Measurements from ENCODE around the gene XRCC3. TPM values are rescaled to one million over a fixed set of nuclear protein-coding genes. Genes with fewer than 3 reads are reported as not detected.

Gene XRCC3
- polyA plus RNA-seq, 6 donors from 2014 or later = 2.9 to 7.5 (median 5.7) TPM

GRCh38 chr14:103728141-103728540 lies 12.9 kb upstream of the XRCC3 start:
- Mint-ChIP-seq H3K4me1 (peaks cover 0 to 4% (median 0%) of the 10 kb centered on the region in 3 donors), H3K36me3 (peaks cover 0 to 7% of the 10 kb centered on the region in 2 donors)

GRCh38 chr14:103727313-103727980 lies 12.2 kb upstream of the XRCC3 start:
- no peak overlapping the region for H3K4me3 Mint-ChIP-seq

More at GRCh38 chr14:103728141-103728540, 12.9 kb upstream of the XRCC3 start:
- ATAC-seq (ENCODE audit: low read depth in 2 of 2) = no peak
- Mint-ChIP-seq H3K27ac (no peak overlapping the region), H3K9me3 (no peaks in the 10 kb centered on the region), H3K4me3 (no peak overlapping the region), H3K27me3 (no peaks in the 10 kb centered on the region)
- DNase-seq = no peak

GRCh38 chr14:103726474-103726873 lies 11.2 kb upstream of the XRCC3 start:
- peak overlapping the region in 1 of 6 donors; percentile 60 for H3K27ac Mint-ChIP-seq
- no peaks in the 10 kb centered on the region for H3K9me3 Mint-ChIP-seq
- ATAC-seq (ENCODE audit: low read depth in 2 of 2) (no peak), DNase-seq (no peak)
- H3K36me3 Mint-ChIP-seq = peaks cover 0 to 7% of the 10 kb centered on the region in 2 donors
- no peaks in the 10 kb centered on the region for H3K27me3 Mint-ChIP-seq
- H3K4me1 Mint-ChIP-seq = peaks cover 0 to under 1% (median 0%) of the 10 kb centered on the region in 3 donors
- peak overlapping the region in 1 of 8 donors; percentile 42 for H3K4me3 Mint-ChIP-seq

More at GRCh38 chr14:103727313-103727980, 12.2 kb upstream of the XRCC3 start:
- no peak for ATAC-seq (ENCODE audit: low read depth in 2 of 2)
- Mint-ChIP-seq H3K4me1 (no peaks in the 10 kb centered on the region), H3K27ac (no peak overlapping the region), H3K9me3 (no peaks in the 10 kb centered on the region), H3K36me3 (peaks cover 0 to 7% of the 10 kb centered on the region in 2 donors), H3K27me3 (no peaks in the 10 kb centered on the region)
- no peak for DNase-seq

- peaks cover 0 to 7% of the 10 kb centered on the region in 2 donors for H3K36me3 Mint-ChIP-seq
- H3K4me3 Mint-ChIP-seq = no peak overlapping the region
- peak overlapping the region in 1 of 6 donors; percentile 60 for H3K27ac Mint-ChIP-seq
- no peaks in the 10 kb centered on the region for H3K9me3 Mint-ChIP-seq
- no peak for ATAC-seq (ENCODE audit: low read depth in 2 of 2)
- no peak for DNase-seq
- H3K4me1 Mint-ChIP-seq = peaks cover 0 to 5% (median 0%) of the 10 kb centered on the region in 3 donors
- H3K27me3 Mint-ChIP-seq = no peaks in the 10 kb centered on the region
Measured at GRCh38 chr14:103725739-103726395, 10.6 kb upstream of the XRCC3 start.

- Mint-ChIP-seq H3K27ac (no peak overlapping the region), H3K4me1 (peaks cover 0 to 10% (median 0%) of the 10 kb centered on the region in 3 donors), H3K36me3 (peaks cover 0 to 7% of the 10 kb centered on the region in 2 donors), H3K27me3 (no peaks in the 10 kb centered on the region), H3K9me3 (no peaks in the 10 kb centered on the region), H3K4me3 (no peak overlapping the region)
- ATAC-seq (ENCODE audit: low read depth in 2 of 2) (no peak), DNase-seq (no peak)
Measured at GRCh38 chr14:103725001-103725682, 9.9 kb upstream of the XRCC3 start.

- no peak for ATAC-seq (ENCODE audit: low read depth in 2 of 2)
- no peak overlapping the region for H3K27ac Mint-ChIP-seq
- no peak overlapping the region for H3K4me3 Mint-ChIP-seq
- H3K36me3 Mint-ChIP-seq = no peaks in the 10 kb centered on the region
- peaks cover 0 to 20% (median 0%) of the 10 kb centered on the region in 3 donors for H3K4me1 Mint-ChIP-seq
- no peaks in the 10 kb centered on the region for H3K27me3 Mint-ChIP-seq
- no peaks in the 10 kb centered on the region for H3K9me3 Mint-ChIP-seq
- DNase-seq = no peak
Measured at GRCh38 chr14:103724116-103724515, 8.9 kb upstream of the XRCC3 start.

GRCh38 chr14:103723748-103724081 lies 8.5 kb upstream of the XRCC3 start:
- H3K9me3 Mint-ChIP-seq = no peaks in the 10 kb centered on the region
- no peaks in the 10 kb centered on the region for H3K27me3 Mint-ChIP-seq
- ATAC-seq (ENCODE audit: low read depth in 2 of 2) (no peak), DNase-seq (no peak)
- H3K27ac Mint-ChIP-seq = no peak overlapping the region
- no peak overlapping the region for H3K4me3 Mint-ChIP-seq
- no peaks in the 10 kb centered on the region for H3K36me3 Mint-ChIP-seq
- H3K4me1 Mint-ChIP-seq = peaks cover 1 to 24% (median 2%) of the 10 kb centered on the region in 3 donors

GRCh38 chr14:103721334-103722120 lies 6.3 kb upstream of the XRCC3 start:
- H3K36me3 Mint-ChIP-seq = no peaks in the 10 kb centered on the region
- DNase-seq (no peak), ATAC-seq (ENCODE audit: low read depth in 2 of 2) (no peak)
- no peaks in the 10 kb centered on the region for H3K27me3 Mint-ChIP-seq
- H3K4me1 Mint-ChIP-seq = peaks cover 15 to 39% (median 23%) of the 10 kb centered on the region in 3 donors
- H3K9me3 Mint-ChIP-seq = no peaks in the 10 kb centered on the region
- peak overlapping the region in 1 of 8 donors; percentile 37 for H3K4me3 Mint-ChIP-seq
- H3K27ac Mint-ChIP-seq = no peak overlapping the region

- H3K9me3 Mint-ChIP-seq = no peaks in the 10 kb centered on the region
- peaks cover 20 to 46% (median 26%) of the 10 kb centered on the region in 3 donors for H3K4me1 Mint-ChIP-seq
- DNase-seq = no peak
- no peaks in the 10 kb centered on the region for H3K27me3 Mint-ChIP-seq
- no peak overlapping the region for H3K27ac Mint-ChIP-seq
- H3K4me3 Mint-ChIP-seq = peak overlapping the region in 2 of 8 donors; percentile 32 to 86
- ATAC-seq (ENCODE audit: low read depth in 2 of 2) = no peak
- H3K36me3 Mint-ChIP-seq = no peaks in the 10 kb centered on the region
Measured at GRCh38 chr14:103719751-103720150, 4.5 kb upstream of the XRCC3 start.

GRCh38 chr14:103718572-103718971 lies 3.3 kb upstream of the XRCC3 start:
- H3K36me3 Mint-ChIP-seq = no peaks in the 10 kb centered on the region
- peaks cover 24 to 46% (median 35%) of the 10 kb centered on the region in 3 donors for H3K4me1 Mint-ChIP-seq
- H3K27me3 Mint-ChIP-seq = no peaks in the 10 kb centered on the region
- no peaks in the 10 kb centered on the region for H3K9me3 Mint-ChIP-seq
- DNase-seq (no peak), ATAC-seq (ENCODE audit: low read depth in 2 of 2) (no peak)
- peak overlapping the region in 1 of 6 donors; percentile 78 for H3K27ac Mint-ChIP-seq
- peak overlapping the region in 2 of 8 donors; percentile 20 to 86 for H3K4me3 Mint-ChIP-seq

- Mint-ChIP-seq H3K9me3 (no peaks in the 10 kb centered on the region), H3K4me3 (peak overlapping the region; percentile 70 to 97 (median 86)), H3K36me3 (no peaks in the 10 kb centered on the region), H3K27me3 (no peaks in the 10 kb centered on the region), H3K27ac (peak overlapping the region in 3 of 6 donors; percentile 16 to 76 (median 52)), H3K4me1 (peaks cover 24 to 54% (median 36%) of the 10 kb centered on the region in 3 donors)
- DNase-seq = no peak
- no peak for ATAC-seq (ENCODE audit: low read depth in 2 of 2)
Measured at GRCh38 chr14:103716899-103717411, 1.7 kb upstream of the XRCC3 start.

GRCh38 chr14:103716091-103716801 lies 995 bp upstream of the XRCC3 start:
- H3K36me3 Mint-ChIP-seq = no peaks in the 10 kb centered on the region
- H3K9me3 Mint-ChIP-seq = no peaks in the 10 kb centered on the region
- H3K27me3 Mint-ChIP-seq = no peaks in the 10 kb centered on the region
- peak overlapping the region in 2 of 6 donors; percentile 34 to 76 for H3K27ac Mint-ChIP-seq
- no peak for DNase-seq
- peak overlapping the region; percentile 80 to 99 (median 90) for H3K4me3 Mint-ChIP-seq
- no peak for ATAC-seq (ENCODE audit: low read depth in 2 of 2)
- H3K4me1 Mint-ChIP-seq = peaks cover 24 to 52% (median 38%) of the 10 kb centered on the region in 3 donors
